IMR-90 (cell line): Measurements from ENCODE around the gene CCDC180. TPM values are rescaled to one million over a fixed set of nuclear protein-coding genes. Genes with fewer than 3 reads are reported as not detected.
"Not testable (repeated sequence)": the region's sequence is repeated elsewhere in the genome, so short reads cannot be mapped to it uniquely, and the experiment has no call there.

Source experiments
- ATAC-seq: fragments of 200-7000 bp; cut with Tn5 transposase; 2 replicates; pipeline ENCODE4 v1.9.1; 2020; ENCODE audit warnings: low read depth, mild to moderate bottlenecking, moderate library complexity
- BruUV-seq: library from RNA; stranded (reverse); fragments of 400-500 nt; replicated peaks from 2 replicates; lab custom pipeline; 2021; lab: Mats Ljungman, UMichigan
- CTCF ChIA-PET: fragments of 300-600 bp; formaldehyde crosslinking; extraction: SDS; loops from one replicate; lab custom pipeline; 2021; ENCODE audit warnings: antibody characterized with exemption; lab: Yijun Ruan, JAX
- POLR2A ChIA-PET: fragments of 300-600 bp; sonication (Branson Sonifier 250); formaldehyde crosslinking; loops from one replicate; lab custom pipeline; 2022; ENCODE audit warnings: antibody characterized with exemption; ENCODE audit not compliant: unreplicated experiment; lab: Charles Lee
- DNase-seq: peaks from one replicate; pipeline ENCODE4 v3.0.0; 2013
- H2AFZ ChIP-seq: replicated peaks from 2 replicates; pipeline ENCODE3; 2013; ENCODE audit warnings: low read length, mild to moderate bottlenecking; ENCODE audit not compliant: poor library complexity
- H2AK5ac ChIP-seq: 2 replicates; pipeline ENCODE4 v1.6.1; 2013; ENCODE audit warnings: low read depth, low read length, inconsistent platforms
- H2AK9ac ChIP-seq: replicated peaks from 2 replicates; pipeline ENCODE3; 2013; ENCODE audit warnings: mild to moderate bottlenecking, low read depth, low read length, moderate library complexity; ENCODE audit not compliant: poor library complexity
- H2BK120ac ChIP-seq: 2 replicates; pipeline ENCODE4 v1.6.1; 2013; ENCODE audit warnings: low read depth, low read length, inconsistent platforms
- H2BK15ac ChIP-seq: 3 replicates; pipeline ENCODE4 v1.6.1; 2013; ENCODE audit warnings: low read depth, low read length, inconsistent platforms
- H2BK20ac ChIP-seq: 2 replicates; pipeline ENCODE4 v1.6.1; 2013; ENCODE audit warnings: low read depth, mild to moderate bottlenecking, inconsistent platforms, low read length, moderate library complexity
- H2BK5ac ChIP-seq: 2 replicates; pipeline ENCODE4 v1.6.1; 2013; ENCODE audit warnings: mild to moderate bottlenecking, low read depth, low read length, inconsistent platforms; ENCODE audit not compliant: poor library complexity, severe bottlenecking
- H3K14ac ChIP-seq: replicated peaks from 2 replicates; pipeline ENCODE4 v1.6.1; 2013; ENCODE audit warnings: low read depth, low read length, inconsistent platforms
- H3K18ac ChIP-seq: 2 replicates; pipeline ENCODE4 v1.6.1; 2013; ENCODE audit warnings: low read depth, low read length, control low read depth
- H3K23ac ChIP-seq: 2 replicates; pipeline ENCODE4 v1.6.1; 2013; ENCODE audit warnings: low read depth, low read length, inconsistent platforms
- H3K27ac ChIP-seq: 2 replicates; pipeline ENCODE4 v1.5.1; 2013; ENCODE audit warnings: mild to moderate bottlenecking, control low read depth, low read length; ENCODE audit not compliant: insufficient read depth
- H3K27me3 ChIP-seq: 2 replicates; pipeline ENCODE4 v1.6.1; 2013; ENCODE audit warnings: low read length; ENCODE audit not compliant: control insufficient read depth, insufficient read depth
- H3K36me3 ChIP-seq: 2 replicates; pipeline ENCODE4 v1.6.1; 2013; ENCODE audit warnings: low read length, mixed read lengths; ENCODE audit not compliant: control insufficient read depth, insufficient read depth
- H3K4ac ChIP-seq: 2 replicates; pipeline ENCODE4 v1.6.1; 2013; ENCODE audit warnings: low read depth, low read length, inconsistent platforms
- H3K4me1 ChIP-seq: 2 replicates; pipeline ENCODE4 v1.6.1; 2013; ENCODE audit warnings: low read length, mixed read lengths; ENCODE audit not compliant: control insufficient read depth, insufficient read depth
- H3K4me2 ChIP-seq: 2 replicates; pipeline ENCODE4 v1.6.1; 2013; ENCODE audit warnings: low read depth, mild to moderate bottlenecking, control low read depth, low read length, moderate library complexity
- H3K4me3 ChIP-seq: 2 replicates; pipeline ENCODE4 v1.5.1; 2013; ENCODE audit warnings: low read depth, mild to moderate bottlenecking, control low read depth, low read length, moderate library complexity; ENCODE audit not compliant: insufficient read depth
- H3K56ac ChIP-seq: 2 replicates; pipeline ENCODE4 v1.6.1; 2013; ENCODE audit warnings: low read length, inconsistent platforms; ENCODE audit not compliant: insufficient read depth; ENCODE audit errors: extremely low read depth
- H3K79me1 ChIP-seq, 2 experiments: 2 replicates each; pipeline ENCODE4 v1.6.1; 2013; ENCODE audit warnings: low read length in 2 of 2, inconsistent platforms in 1 of 2, low read depth in 1 of 2
- H3K9ac ChIP-seq: 2 replicates; pipeline ENCODE4 v1.6.1; 2013; ENCODE audit warnings: low read depth, low read length, control low read depth
- H3K9me1 ChIP-seq: 2 replicates; pipeline ENCODE4 v1.6.1; 2013; ENCODE audit warnings: low read length, inconsistent platforms; ENCODE audit not compliant: insufficient read depth
- H3K9me3 ChIP-seq: 2 replicates; pipeline ENCODE4 v1.6.1; 2013; ENCODE audit warnings: low read length; ENCODE audit not compliant: control insufficient read depth, insufficient read depth
- H4K20me1 ChIP-seq: 2 replicates; pipeline ENCODE4 v1.6.1; 2013; ENCODE audit warnings: low read length, inconsistent platforms; ENCODE audit not compliant: insufficient read depth
- H4K5ac ChIP-seq: 2 replicates; pipeline ENCODE4 v1.6.1; 2013; ENCODE audit warnings: mild to moderate bottlenecking, low read depth, low read length, control low read depth
- H4K8ac ChIP-seq, 2 experiments: 2 replicates each; pipeline ENCODE4 v1.6.1; 2013; ENCODE audit warnings: low read depth in 2 of 2, low read length in 2 of 2, control low read depth in 1 of 2, inconsistent platforms in 1 of 2
- H4K91ac ChIP-seq: 2 replicates; pipeline ENCODE4 v1.6.1; 2013; ENCODE audit warnings: low read depth, low read length, inconsistent platforms; ENCODE audit not compliant: insufficient read depth
- FOS ChIP-seq: fragments of 150-350 bp; IDR thresholded peaks from 2 replicates; pipeline ENCODE4 v1.6.1; 2016; ENCODE audit warnings: low read depth, low read length
- NFE2L2 ChIP-seq: fragments of 150-350 bp; IDR thresholded peaks from 2 replicates; pipeline ENCODE4 v1.6.1; 2016; ENCODE audit warnings: low read depth, mild to moderate bottlenecking, low read length
- POLR2A ChIP-seq: IDR thresholded peaks from 2 replicates; pipeline ENCODE4 v1.6.1; 2012; ENCODE audit warnings: mild to moderate bottlenecking, low read depth, low read length
- WGBS, 2 experiments: methylation state at CpG; one replicate each; pipeline versions ENCODE4 v1.1.5 to v1.1.7; 2013; ENCODE audit warnings: missing lambda C conversion rate in 2 of 2; ENCODE audit not compliant: insufficient read length in 1 of 2; ENCODE audit errors: extremely low coverage in 2 of 2; 5-methylcytosine and 5-hydroxymethylcytosine counted together
- dilution Hi-C: fragments of 300-500 bp; cut with HindIII; formaldehyde crosslinking; loops from one replicate; pipeline ENCODE4 v1.14.3; 2018; ENCODE audit warnings: low sequenced_read_pairs; ENCODE audit not compliant: unreplicated experiment
- in situ Hi-C: fragments of 300-500 bp; cut with MboI; formaldehyde crosslinking; loops from 3 replicates; pipeline ENCODE4 v1.14.3; 2019; ENCODE audit warnings: low sequenced_read_pairs, inconsistent platforms, mixed read lengths
- intact Hi-C: fragments of 100-400 bp; cut with micrococcal nuclease; formaldehyde crosslinking; loops from 2 replicates; pipeline ENCODE4 v1.10.0; 2022
- polyA plus RNA-seq, 3 experiments: library from polyadenylated mRNA; depleted of rRNA; stranded (reverse); fragments of >200 nt; gene quantifications; 2 replicates each; pipeline ENCODE4 v1.2.3, GENCODE V29; 2012; ENCODE audit warnings: low replicate concordance in 1 of 3
- total RNA-seq: library from RNA; depleted of rRNA; stranded (reverse); fragments of >200 nt; gene quantifications from 2 replicates; pipeline ENCODE4 v1.2.3, GENCODE V29; 2012

The CCDC180 gene
- total and polyA plus RNA-seq, 2 of the 4 experiments (the other 2 are of a cell fraction) = 0.24 to 0.90 TPM

GRCh38 chr9:97307500-97308163, at the start of gene CCDC180 (continued):
- TF ChIP-seq FOS (no peak), POLR2A (no peak), NFE2L2 (no peak)

DNA sequence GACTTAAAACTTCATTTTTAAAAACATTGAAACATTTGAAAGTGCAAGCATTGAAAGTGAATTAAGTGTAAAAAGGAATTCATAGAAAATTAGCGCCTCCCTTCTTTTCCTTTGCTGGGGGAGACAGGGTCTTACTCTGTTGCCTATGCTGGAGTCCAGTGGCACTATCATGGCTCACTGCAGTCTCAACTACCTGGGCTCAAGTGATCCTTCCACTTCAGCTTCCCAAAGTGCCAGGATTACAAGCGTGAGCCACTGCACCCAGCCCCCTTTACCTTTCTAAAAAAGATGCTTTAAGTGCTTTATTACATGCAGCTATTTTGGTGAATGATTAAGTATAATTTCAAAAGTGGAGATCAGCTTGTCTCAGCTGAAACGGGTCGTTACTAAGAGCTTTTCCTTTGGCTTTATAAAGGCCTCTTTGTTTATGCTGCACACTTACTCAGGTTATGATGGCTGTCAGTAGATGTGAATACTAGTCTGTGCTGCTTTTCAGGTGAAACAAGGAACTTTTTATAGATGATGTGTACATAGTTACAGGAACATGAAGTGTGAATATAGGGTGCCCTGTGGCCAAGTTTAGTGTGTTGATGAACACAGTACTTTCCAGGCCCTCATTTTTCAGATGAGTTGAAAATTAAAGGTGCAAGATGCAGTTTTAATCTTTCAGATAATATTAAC, 47.5 kb upstream of the CCDC180 start:
- H2AK5ac ChIP-seq, intact Hi-C loops, H2AK9ac ChIP-seq, H3K23ac ChIP-seq, H4K91ac ChIP-seq, H3K9ac ChIP-seq, H2BK120ac ChIP-seq, POLR2A ChIA-PET, H3K4me1 ChIP-seq, H3K79me1 ChIP-seq, H2AFZ ChIP-seq, in situ Hi-C loops, H4K8ac ChIP-seq, H2BK20ac ChIP-seq, H3K4ac ChIP-seq, BruUV-seq, H3K4me3 ChIP-seq, ATAC-seq, H2BK15ac ChIP-seq, H3K56ac ChIP-seq, H3K9me1 ChIP-seq, dilution Hi-C loops, H3K14ac ChIP-seq, H4K5ac ChIP-seq, CTCF ChIA-PET, H3K36me3 ChIP-seq, H3K9me3 ChIP-seq, H2BK5ac ChIP-seq, DNase-seq, H3K18ac ChIP-seq, H4K20me1 ChIP-seq, H3K4me2 ChIP-seq, H3K27me3 ChIP-seq, H3K27ac ChIP-seq: not testable (repeated sequence)
- WGBS, 2 experiments = no CpG with 5 or more reads among the region's 4 CpGs
